MV-4-11 (cell line): ENCODE results near the gene AMMECR1L.
"Not testable (repeated sequence)": the region's sequence is repeated elsewhere in the genome, so short reads cannot be mapped to it uniquely, and the experiment has no call there.

Experiments used
- DNase-seq: peaks from one replicate; lab custom pipeline; 2025; lab: John Stamatoyannopoulos, UW

Gene AMMECR1L

DNA sequence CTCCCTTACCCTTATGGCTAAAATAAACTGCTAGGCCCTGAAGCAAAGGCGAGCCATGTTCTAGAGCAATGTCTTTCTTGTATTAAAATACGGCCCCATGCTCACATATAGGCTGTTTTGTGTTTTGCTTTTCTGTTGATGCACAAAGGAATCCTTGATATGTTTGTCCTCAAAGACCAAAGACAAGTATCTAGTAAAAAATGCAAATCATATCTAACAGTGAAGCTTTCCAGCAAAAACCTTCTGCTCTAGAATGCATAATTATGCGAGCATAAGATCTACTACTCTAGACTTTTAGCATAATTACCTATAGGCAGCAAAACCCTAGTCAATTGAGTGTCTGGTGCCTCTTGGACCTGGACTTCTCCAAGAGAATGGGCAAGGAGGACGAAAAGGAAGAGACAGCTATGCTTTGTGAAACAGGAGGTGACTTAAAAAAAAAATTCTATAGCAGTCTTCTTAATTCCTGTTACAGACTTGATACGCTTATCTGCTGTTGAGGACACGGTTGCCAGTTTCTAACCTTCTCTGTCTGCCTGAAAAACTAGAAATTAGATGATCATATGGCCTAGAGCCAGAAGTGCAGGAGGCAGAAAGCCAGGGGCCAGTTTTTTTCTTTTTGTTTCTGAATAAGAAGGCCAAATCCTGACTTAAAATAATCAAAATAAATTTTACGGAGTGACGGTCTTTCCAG, 1.5 kb upstream of the AMMECR1L start:
- DNase-seq, result no peak

DNA sequence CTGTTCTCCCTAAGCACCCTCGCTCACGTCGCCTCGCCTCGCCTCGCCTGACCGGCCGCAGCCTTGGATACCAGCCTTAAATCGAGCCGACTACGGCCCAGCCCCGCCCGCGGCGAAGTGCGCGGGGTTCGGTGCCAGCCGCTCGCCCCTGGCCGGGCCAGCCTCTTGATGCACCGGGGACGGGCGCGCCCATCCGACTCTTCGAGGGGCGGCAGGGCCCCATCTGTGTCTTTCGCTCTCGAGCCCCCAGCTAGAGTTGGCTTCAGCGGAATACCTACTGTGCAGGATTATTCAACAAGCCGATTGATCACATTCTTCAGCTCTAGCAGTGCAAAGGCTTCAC, 808 bp upstream of the AMMECR1L start:
- not testable (repeated sequence) for DNase-seq

DNA sequence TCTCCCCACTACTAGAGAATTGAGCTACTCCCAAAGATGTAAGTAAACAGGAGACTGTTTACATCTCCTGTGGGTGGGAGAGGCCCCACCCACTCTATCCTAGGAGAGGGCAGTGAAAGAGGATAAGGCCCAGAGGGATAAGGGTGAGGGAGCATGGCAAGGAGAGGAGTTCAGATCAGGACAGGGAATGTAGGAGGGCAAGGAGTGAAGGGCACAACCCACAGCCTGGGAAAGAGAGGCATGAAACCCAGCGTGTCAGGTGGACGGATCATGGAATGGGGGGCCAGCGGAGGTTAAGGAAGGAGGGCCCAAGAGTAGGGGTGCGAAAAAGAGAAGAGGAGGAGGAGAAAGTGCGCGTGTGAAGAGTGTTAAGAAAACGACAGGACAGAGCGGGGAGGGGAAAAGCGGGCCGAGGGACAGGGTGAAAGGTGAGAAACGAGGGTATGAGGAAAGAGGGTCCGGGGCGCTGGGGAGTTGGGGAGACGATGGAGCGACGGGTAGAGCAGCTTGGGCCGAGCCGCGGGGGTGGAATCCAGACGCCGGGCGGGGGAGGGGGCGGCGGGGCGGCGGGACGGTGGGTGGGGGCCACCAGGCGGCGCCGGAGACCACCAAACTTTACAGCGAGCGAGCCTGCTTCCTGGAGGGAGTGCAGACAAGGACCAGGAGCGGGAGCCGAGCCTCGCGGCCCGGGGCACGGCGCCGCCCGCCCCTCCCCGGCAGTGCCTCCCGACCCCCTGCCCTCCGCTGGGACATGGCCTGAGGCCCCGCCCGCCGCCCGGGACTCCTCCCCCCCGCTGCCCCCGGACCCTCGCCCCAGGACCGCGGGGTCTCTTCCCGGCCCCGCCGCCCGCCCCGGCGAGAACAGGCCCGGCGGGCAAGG, 655 bp downstream of the AMMECR1L start:
- not testable (repeated sequence) for DNase-seq

- DNase-seq, result no peak
Observed at GRCh38 chr2:127884436-127884835, 1.3 kb downstream of the AMMECR1L start.

GRCh38 chr2:127879899-127880298, 5.9 kb downstream of the AMMECR1L start:
- DNase-seq, result no peak

- DNase-seq, result no peak
Observed at GRCh38 chr2:127877626-127878025, 8.1 kb downstream of the AMMECR1L start.

DNA sequence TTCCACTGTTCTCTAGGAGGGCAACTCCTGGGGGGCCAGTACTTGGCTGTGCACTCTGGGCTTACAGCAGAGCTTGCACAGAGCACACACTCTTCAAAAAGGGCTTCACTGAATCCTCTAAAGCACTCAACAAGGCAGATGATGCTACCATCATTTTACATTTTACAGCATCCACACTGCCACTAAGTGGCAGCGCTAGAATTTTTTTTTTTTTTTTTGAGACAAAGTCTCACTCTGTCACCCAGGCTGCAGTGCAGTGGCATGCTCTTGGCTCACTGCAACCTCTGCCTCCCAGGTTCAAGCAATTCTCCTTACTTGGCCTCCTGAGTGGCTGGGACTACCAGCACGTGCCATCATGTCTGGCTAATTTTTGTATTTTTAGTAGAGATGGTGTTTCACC, 8.6 kb downstream of the AMMECR1L start:
- DNase-seq, result no peak

- peak; percentile 37 for DNase-seq
Observed at GRCh38 chr2:127874378-127875269, 11.1 kb downstream of the AMMECR1L start.

DNA sequence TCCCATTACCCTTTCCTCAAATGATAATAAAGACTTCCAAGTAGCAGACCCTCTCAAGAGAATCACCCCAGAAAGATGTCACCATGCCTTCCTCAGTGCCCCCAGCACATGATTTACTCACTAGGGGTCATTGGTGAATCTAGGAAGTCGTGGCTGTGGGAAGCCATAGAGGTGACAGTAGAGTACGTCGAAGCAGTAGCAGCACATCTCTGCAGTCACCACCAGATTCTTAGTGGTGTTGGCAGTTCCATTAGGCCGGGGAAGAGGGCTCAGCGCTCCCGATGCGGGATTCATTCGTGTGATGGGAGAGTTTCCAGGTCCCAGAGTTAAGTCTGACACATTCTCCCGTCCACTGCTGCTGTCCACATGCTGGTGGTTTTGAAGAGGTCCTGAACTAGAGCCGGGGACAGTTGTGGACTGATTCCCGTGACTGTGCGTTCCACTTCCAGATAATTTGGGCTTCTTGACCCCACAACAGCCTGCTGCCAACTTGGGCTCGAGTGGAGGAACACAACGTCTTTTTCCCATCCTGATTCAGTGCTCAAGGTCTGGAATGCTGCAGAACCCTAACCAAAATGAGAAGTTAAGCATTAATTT, 12.0 kb downstream of the AMMECR1L start:
- no peak for DNase-seq

- DNase-seq, result no peak
Observed at GRCh38 chr2:127872354-127872753, 13.4 kb downstream of the AMMECR1L start.

- DNase-seq, result no peak
Observed at GRCh38 chr2:127865926-127866325, 19.8 kb downstream of the AMMECR1L start.

GRCh38 chr2:127864877-127865276, 20.9 kb downstream of the AMMECR1L start:
- no peak for DNase-seq

DNA sequence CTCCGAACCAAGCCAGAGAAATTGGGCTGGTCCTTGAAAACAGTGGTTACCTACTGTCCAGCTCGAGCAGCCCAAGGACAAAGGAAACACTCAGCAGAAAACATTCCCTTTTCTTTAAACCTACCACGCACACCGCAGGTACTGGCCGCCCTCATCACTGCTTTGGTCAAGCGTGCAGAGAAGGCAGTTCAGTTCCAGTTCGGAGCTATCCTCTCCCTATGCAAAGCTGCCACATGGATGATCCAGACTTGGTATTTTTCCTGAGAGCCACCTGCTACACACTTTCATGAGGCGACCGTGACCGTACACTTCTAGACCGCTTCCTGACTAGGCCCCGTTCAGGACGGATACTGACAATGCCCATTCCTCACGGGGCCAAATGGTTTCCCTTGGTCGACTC, 23.5 kb downstream of the AMMECR1L start:
- no peak for DNase-seq

DNA sequence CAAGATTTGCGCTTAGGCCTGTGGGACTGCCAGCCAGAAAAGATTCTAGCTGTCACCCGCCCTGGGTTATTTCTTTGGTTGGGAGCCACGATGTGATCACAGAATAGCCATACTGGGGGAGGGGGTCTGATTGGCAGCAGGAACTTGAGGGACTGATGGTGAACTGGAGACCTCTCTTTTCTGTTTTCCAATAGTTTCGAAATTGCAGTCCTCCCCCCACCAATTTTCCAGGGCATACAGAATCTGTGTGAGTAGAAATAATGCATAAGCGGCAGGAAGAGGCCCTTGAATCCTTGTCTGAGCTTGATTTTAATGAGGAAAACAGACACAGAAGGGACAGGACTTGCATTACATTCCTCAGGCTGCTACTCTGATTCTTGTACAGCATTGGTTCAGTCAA, 25.6 kb downstream of the AMMECR1L start:
- no peak for DNase-seq

- no peak for DNase-seq
Observed at GRCh38 chr2:127859712-127860085, 26.1 kb downstream of the AMMECR1L start.

DNA sequence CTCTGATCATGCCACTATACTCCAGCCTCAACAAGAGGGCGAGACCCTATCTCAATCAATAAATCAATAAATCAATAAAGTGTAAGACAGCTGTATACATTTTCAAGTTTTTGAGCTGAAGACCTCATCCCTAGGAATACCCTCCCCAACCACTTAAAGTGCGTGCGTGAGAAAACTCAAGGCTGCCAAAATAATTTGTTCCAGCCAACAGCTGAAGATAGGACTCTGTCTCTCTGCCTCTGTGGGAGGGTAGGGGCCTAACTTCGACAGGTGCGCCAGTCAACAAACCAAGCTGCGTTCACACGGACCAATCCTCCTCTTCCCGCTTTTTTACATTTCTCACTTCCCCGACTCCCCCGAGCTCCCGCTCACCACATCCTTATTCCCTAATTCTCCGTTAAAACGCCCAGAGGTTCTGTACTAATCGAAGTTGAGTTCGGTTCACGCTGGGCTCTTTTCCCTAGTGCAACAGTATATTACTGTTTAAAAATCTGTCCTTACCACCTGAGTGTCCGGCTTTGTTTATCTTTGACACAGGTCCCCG, 28.4 kb downstream of the AMMECR1L start:
- DNase-seq, result peak; percentile 38

- peak; percentile 42 for DNase-seq
Observed at GRCh38 chr2:127853671-127854070, 32.1 kb downstream of the AMMECR1L start.

DNA sequence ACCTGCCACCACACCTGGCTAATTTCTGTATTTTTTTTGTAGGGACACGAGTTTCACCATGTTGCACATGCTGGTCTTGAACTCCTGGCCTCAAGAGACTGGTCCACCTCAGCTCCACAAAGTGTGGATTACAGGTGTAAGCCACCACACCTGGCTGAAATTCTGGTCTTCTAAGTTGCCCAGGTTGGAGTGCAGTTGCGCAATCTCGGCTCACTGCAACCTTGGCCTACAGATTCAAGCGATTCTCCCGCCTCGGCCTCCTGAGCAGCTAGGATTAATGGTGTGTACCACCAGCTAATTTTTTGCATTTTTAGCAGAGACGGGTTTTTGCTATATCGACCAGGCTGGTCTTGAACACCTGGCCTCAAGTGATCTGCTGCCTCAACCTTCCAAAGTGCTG, 33.4 kb downstream of the AMMECR1L start:
- DNase-seq, result no peak

DNA sequence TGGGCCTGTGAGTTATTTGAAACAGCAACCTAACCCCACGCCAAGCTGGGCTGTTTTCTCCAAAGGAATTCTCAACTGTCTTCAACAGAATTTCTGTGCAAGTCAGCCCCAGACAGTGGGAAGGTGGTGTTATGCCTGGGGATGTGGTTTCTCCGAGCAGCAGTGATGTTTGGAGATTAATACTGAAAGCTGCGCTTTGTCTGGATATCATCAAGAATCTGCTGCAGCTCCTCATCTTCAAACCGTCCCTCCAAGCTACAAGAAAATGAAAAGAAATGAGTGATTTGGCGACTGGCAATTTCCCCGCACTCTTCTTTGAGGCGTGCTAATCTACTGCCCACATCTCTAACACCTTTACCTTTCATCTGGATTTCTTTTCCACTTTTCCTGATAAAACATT, 37.8 kb downstream of the AMMECR1L start:
- DNase-seq, result no peak

- DNase-seq, result no peak
Observed at GRCh38 chr2:127844973-127845372, 40.8 kb downstream of the AMMECR1L start.

DNA sequence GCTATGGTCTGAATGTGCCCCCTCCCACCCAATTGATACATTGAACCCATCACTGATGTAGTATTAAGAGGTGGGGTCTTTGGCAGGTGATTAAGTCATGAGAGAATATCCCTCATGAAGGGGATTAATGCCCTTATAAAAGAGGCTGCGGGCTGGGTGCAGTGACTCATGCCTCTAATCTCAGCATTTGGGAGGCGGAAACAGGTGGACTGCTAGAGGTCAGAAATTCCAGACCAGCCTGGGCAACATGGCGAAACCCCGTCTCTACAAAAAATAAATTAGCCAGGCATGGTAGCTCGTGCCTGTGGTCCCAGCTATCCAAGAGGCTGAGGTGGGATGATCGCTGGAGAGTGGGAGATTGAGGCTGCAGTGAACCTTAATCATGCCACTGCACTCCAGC, 42.1 kb downstream of the AMMECR1L start:
- DNase-seq, result no peak
